Motor neuron (in vitro differentiated cells): ENCODE measurements around the gene TMEM252. TPM values are rescaled to one million over a fixed set of nuclear protein-coding genes. Genes with fewer than 3 reads are reported as not detected.

Source experiments
- ATAC-seq, 8 experiments: fragments of 200-7000 bp; cut with Tn5 transposase; replicated peaks in 6 of 8; 2 replicates each; pipeline ENCODE4 v1.8.0; 2021; ENCODE audit warnings: mild to moderate bottlenecking in 8 of 8, moderate library complexity in 8 of 8
- H3K27ac ChIP-seq, 2 donors: fragments of 250-450 bp; sonication (Bioruptor Pico); 2 replicates each; pipeline ENCODE4 v1.9.0; 2021; ENCODE audit warnings: antibody characterized with exemption in 2 of 2, mild to moderate bottlenecking in 2 of 2, moderate library complexity in 1 of 2
- H3K4me1 ChIP-seq, 2 donors: fragments of 250-450 bp; sonication (Bioruptor Pico); replicated peaks in 1 of 2; 2 replicates each; pipeline ENCODE4 v1.6.1; 2021; ENCODE audit warnings: antibody characterized with exemption in 2 of 2, mild to moderate bottlenecking in 2 of 2, moderate library complexity in 1 of 2
- H3K4me3 ChIP-seq, 5 donors: fragments of 250-450 bp; sonication (Bioruptor Pico); 2 replicates each; pipeline ENCODE4 v1.9.0; 2021; ENCODE audit warnings: antibody characterized with exemption in 5 of 5, mild to moderate bottlenecking in 5 of 5, moderate library complexity in 4 of 5
- WGBS, 10 experiments: fragments of 450-650 bp; shearing (Covaris generic); methylation state at CpG; one replicate each; pipeline ENCODE4 v1.0.0; 2022; 5-methylcytosine and 5-hydroxymethylcytosine counted together
- in situ Hi-C, 9 experiments: fragments of 400-800 bp; cut with MboI; loops; one replicate each; pipeline ENCODE4 v1.15.0; 2021; ENCODE audit warnings: low sequenced_read_pairs in 9 of 9, low pct_unique_long_range_greater_than_20kb in 2 of 9; ENCODE audit not compliant: unreplicated experiment in 9 of 9
- total RNA-seq, 8 experiments: library from RNA; unstranded; fragments of 300-600 nt; gene quantifications; 2 replicates each; pipeline versions ENCODE4 v1.2.3 to v1.2.4, GENCODE V29; 2022

The TMEM252 gene
- total RNA-seq, 8 experiments from 2014 or later: 0.62 TPM; not detected in 7

GRCh38 chr9:68505681-68506409, 34.8 kb downstream of the TMEM252 start:
- peaks cover 0 to 22% of the 10 kb centered on the region in 2 donors for H3K4me1 ChIP-seq
- ATAC-seq: no peak
- no peak overlapping the region for H3K4me3 ChIP-seq
- in situ Hi-C loops: no loop called here
- H3K27ac ChIP-seq: no peak overlapping the region
- 60 to 100% (median 92%) methylated on average over 1 to 4 of the region's 4 CpGs; no CpG with 5 or more reads in 1 of the 10 experiments for WGBS, 10 experiments

GRCh38 chr9:68502279-68502678, 38.4 kb downstream of the TMEM252 start:
- whole genome bisulfite sequencing, 10 experiments: 0 to 100% (median 56%) methylated on average over 1 to 4 of the region's 4 CpGs
- Histone ChIP-seq H3K4me3 (no peak overlapping the region), H3K27ac (no peak overlapping the region), H3K4me1 (peaks cover 0 to 11% of the 10 kb centered on the region in 2 donors)
- no peak for ATAC-seq
- in situ Hi-C loops: no loop called here

GRCh38 chr9:68500457-68501381, 40.0 kb downstream of the TMEM252 start:
- Histone ChIP-seq H3K4me3 (no peak overlapping the region), H3K4me1 (peaks cover 0 to 11% of the 10 kb centered on the region in 2 donors), H3K27ac (no peak overlapping the region)
- in situ Hi-C loops: no loop called here
- 14 to 83% (median 49%) methylated on average over 3 to 8 of the region's 9 CpGs for WGBS, 10 experiments
- ATAC-seq: peak; percentile 23 to 93 (median 80)

- no peak for ATAC-seq
- Histone ChIP-seq H3K4me1 (peaks cover 4 to 13% of the 10 kb centered on the region in 2 donors), H3K4me3 (no peak overlapping the region), H3K27ac (no peak overlapping the region)
- WGBS, 10 experiments: 43 to 100% (median 83%) methylated on average over 1 to 2 of the region's 2 CpGs; no CpG with 5 or more reads in 4 of the 10 experiments
- in situ Hi-C loops: no loop called here
Observed at GRCh38 chr9:68498816-68499215, 41.9 kb downstream of the TMEM252 start.

GRCh38 chr9:68497629-68498028, 43.1 kb downstream of the TMEM252 start:
- Histone ChIP-seq H3K4me3 (no peak overlapping the region), H3K4me1 (peaks cover 4 to 16% of the 10 kb centered on the region in 2 donors), H3K27ac (no peak overlapping the region)
- WGBS, 10 experiments: 71 to 100% (median 100%) methylated on average over 1 of the region's 1 CpG; no CpG with 5 or more reads in 7 of the 10 experiments
- no peak for ATAC-seq
- in situ Hi-C loops: no loop called here

GRCh38 chr9:68496356-68496755, 44.3 kb downstream of the TMEM252 start:
- H3K4me3 ChIP-seq: no peak overlapping the region
- peaks cover 4 to 15% of the 10 kb centered on the region in 2 donors for H3K4me1 ChIP-seq
- no peak overlapping the region for H3K27ac ChIP-seq
- in situ Hi-C loops: no loop called here
- ATAC-seq: no peak

GRCh38 chr9:68495247-68495646, 45.4 kb downstream of the TMEM252 start:
- Histone ChIP-seq H3K4me3 (no peak overlapping the region), H3K27ac (no peak overlapping the region), H3K4me1 (peaks cover 4 to 6% of the 10 kb centered on the region in 2 donors)
- ATAC-seq: no peak
- in situ Hi-C loops: no loop called here
- WGBS, 10 experiments: 0 to 100% (median 71%) methylated on average over 1 of the region's 1 CpG; no CpG with 5 or more reads in 2 of the 10 experiments

- 0 to 61% (median 20%) methylated on average over 1 to 3 of the region's 3 CpGs; no CpG with 5 or more reads in 3 of the 10 experiments for whole genome bisulfite sequencing, 10 experiments
- Histone ChIP-seq H3K4me3 (no peak overlapping the region), H3K4me1 (peaks cover 4 to 6% of the 10 kb centered on the region in 2 donors), H3K27ac (no peak overlapping the region)
- peak in 3 of 8 experiments; percentile 66 to 74 (median 72) for ATAC-seq
- in situ Hi-C loops: no loop called here
Observed at GRCh38 chr9:68493958-68494577, 46.6 kb downstream of the TMEM252 start.

- Histone ChIP-seq H3K4me3 (no peak overlapping the region), H3K4me1 (peaks cover 4 to 6% of the 10 kb centered on the region in 2 donors), H3K27ac (no peak overlapping the region)
- ATAC-seq: no peak
- in situ Hi-C loops: no loop called here
Observed at GRCh38 chr9:68493541-68493940, 47.1 kb downstream of the TMEM252 start.

- WGBS, 10 experiments: 20 to 96% (median 80%) methylated on average over 1 to 6 of the region's 6 CpGs; no CpG with 5 or more reads in 3 of the 10 experiments
- H3K4me3 ChIP-seq: no peak overlapping the region
- in situ Hi-C loops: no loop called here
- H3K4me1 ChIP-seq: peaks cover 4 to 6% of the 10 kb centered on the region in 2 donors
- no peak overlapping the region for H3K27ac ChIP-seq
- ATAC-seq: no peak
Observed at GRCh38 chr9:68492806-68493205, 47.9 kb downstream of the TMEM252 start.

- peaks cover 4 to 6% of the 10 kb centered on the region in 2 donors for H3K4me1 ChIP-seq
- 24 to 100% (median 79%) methylated on average over 2 to 4 of the region's 4 CpGs for WGBS, 10 experiments
- ATAC-seq: peak in 2 of 8 experiments; percentile 81 to 91
- no peak overlapping the region for H3K27ac ChIP-seq
- no peak overlapping the region for H3K4me3 ChIP-seq
- in situ Hi-C loops: no loop called here
Observed at GRCh38 chr9:68489646-68490045, 51.0 kb downstream of the TMEM252 start.

- no peak overlapping the region for H3K4me3 ChIP-seq
- no peaks in the 10 kb centered on the region for H3K4me1 ChIP-seq
- no peak for ATAC-seq
- in situ Hi-C loops: no loop called here
- H3K27ac ChIP-seq: no peak overlapping the region
- 0 to 83% (median 40%) methylated on average over 1 to 2 of the region's 2 CpGs; no CpG with 5 or more reads in 1 of the 10 experiments for WGBS, 10 experiments
Observed at GRCh38 chr9:68488126-68488525, 52.6 kb downstream of the TMEM252 start.
